ENCODE results near the gene PLD4.
A peak's percentile ranks its signal among the peaks of the same experiment; 100 is the strongest.

The PLD4 gene

DNA sequence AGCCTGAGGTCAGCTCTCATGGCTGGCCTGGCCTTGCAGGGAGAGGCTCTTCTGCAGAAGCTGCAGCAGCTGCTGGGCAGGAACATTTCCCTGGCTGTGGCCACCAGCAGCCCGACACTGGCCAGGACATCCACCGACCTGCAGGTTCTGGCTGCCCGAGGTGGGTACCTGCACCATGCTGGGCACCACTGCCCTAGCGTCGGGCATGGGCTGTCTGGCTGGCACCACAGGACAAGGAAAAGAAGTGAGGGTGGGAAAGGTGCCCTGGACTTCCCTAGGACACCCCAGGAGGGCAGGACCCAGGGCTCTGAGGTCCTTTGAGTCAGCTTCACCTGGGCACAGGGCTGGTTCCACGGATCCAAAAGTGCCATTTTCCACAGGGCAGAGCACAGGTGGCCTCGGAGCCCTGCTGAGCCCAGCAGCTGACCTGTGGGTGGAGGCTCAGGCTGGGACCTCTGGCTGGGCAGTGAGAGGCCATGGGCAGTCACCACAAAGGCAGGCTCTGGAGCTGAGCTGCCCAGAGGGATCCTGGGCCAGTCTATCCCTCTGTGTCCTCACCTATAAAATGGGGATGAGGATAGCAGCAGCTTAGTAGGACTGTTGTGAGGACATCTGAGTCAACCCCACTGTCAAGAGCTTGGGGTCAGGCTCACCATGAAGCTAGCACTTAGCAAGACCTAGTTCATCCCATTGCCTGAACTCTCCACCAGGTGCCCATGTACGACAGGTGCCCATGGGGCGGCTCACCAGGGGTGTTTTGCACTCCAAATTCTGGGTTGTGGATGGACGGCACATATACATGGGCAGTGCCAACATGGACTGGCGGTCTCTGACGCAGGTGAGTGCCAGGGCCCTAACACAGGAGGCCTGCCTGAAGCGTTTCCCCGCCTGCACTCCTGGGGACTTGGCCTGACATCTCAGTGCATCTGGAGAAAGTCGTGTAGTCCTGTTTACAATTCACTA is 4.9 kb downstream of the PLD4 start:
- Histone ChIP-seq H3K4me3 (ENCODE audit: low read length in 2 of 2) (no peak overlapping the region), H3K36me3 (ENCODE audit: control insufficient read depth in 2 of 2, insufficient read depth in 2 of 2, low read length in 2 of 2) (no peaks in the 10 kb centered on the region), H3K4me1 (ENCODE audit: control insufficient read depth in 2 of 2, insufficient read depth in 2 of 2, low read length in 2 of 2) (peaks cover 2 to 11% of the 10 kb centered on the region in 2 donors), H3K27me3 (ENCODE audit: control insufficient read depth in 2 of 2, insufficient read depth in 2 of 2, low read length in 2 of 2) (peaks cover 11 to 23% of the 10 kb centered on the region in 2 donors), H3K9ac (ENCODE audit: low read depth in 1 of 2, low read length in 2 of 2) (no peak overlapping the region), H3K27ac (ENCODE audit: low read depth in 2 of 2, low read length in 2 of 2) (no peak overlapping the region), H3K9me3 (ENCODE audit: control insufficient read depth in 2 of 2, low read length in 2 of 2) (no peaks in the 10 kb centered on the region)

DNA sequence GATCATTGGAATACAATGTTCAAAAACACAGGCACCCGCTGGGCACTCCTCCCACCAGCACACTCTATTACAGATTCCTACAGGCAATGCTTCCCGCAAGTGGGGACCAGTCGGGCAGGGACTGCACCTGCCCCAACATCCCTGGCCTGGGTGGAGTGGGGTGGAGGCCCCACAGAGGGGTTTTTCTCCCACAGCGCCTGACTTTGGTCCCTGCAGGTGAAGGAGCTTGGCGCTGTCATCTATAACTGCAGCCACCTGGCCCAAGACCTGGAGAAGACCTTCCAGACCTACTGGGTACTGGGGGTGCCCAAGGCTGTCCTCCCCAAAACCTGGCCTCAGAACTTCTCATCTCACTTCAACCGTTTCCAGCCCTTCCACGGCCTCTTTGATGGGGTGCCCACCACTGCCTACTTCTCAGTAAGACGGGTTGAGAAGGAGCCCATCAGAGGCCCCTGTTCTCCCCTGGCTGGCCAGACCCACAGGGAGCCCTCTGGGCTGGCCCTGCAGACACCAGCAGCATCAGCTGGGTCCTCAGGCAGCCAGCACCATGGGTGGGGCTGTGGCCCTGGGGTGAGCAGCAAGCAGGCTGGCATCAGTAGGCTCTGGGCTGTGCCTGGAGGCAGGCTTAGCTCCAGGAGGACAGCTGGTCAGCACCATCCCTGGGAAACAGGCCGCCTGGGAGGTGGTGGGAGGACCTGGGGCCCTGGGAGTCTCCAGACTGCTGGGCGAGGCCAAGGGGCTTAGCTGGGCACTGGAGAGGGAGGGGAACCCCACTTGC is 6.0 kb downstream of the PLD4 start:
- Histone ChIP-seq H3K36me3 (ENCODE audit: control insufficient read depth in 2 of 2, insufficient read depth in 2 of 2, low read length in 2 of 2) (no peaks in the 10 kb centered on the region), H3K27ac (ENCODE audit: low read depth in 2 of 2, low read length in 2 of 2) (no peak overlapping the region), H3K9me3 (ENCODE audit: control insufficient read depth in 2 of 2, low read length in 2 of 2) (no peaks in the 10 kb centered on the region), H3K4me1 (ENCODE audit: control insufficient read depth in 2 of 2, insufficient read depth in 2 of 2, low read length in 2 of 2) (peaks cover 2 to 11% of the 10 kb centered on the region in 2 donors), H3K9ac (ENCODE audit: low read depth in 1 of 2, low read length in 2 of 2) (no peak overlapping the region), H3K27me3 (ENCODE audit: control insufficient read depth in 2 of 2, insufficient read depth in 2 of 2, low read length in 2 of 2) (peaks cover 18 to 31% of the 10 kb centered on the region in 2 donors), H3K4me3 (ENCODE audit: low read length in 2 of 2) (no peak overlapping the region)

DNA sequence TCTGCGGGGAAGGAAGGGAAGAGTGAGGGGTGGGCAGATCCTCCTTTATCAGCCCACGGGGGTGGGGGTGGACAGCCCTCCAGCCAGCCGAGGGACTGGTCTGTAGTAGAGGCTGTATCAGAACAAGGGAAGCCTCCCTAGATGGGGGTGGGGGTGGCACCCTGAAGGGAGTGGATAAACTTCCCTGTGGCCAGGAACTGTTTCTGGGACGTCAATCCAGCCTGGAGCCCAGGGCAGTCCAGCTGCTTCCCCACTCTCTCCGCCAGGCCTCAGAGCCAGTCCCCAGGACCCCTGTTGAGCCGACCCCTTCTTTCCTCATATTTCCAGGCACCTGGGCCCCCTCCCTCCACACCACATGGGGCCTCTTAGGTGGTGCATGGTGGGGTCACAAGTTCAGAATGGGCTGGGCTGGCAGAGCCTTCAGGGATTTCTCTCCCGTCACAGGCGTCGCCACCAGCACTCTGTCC is 6.7 kb downstream of the PLD4 start:
- no peak overlapping the region for H3K9ac ChIP-seq (ENCODE audit: low read depth in 1 of 2, low read length in 2 of 2)
- peaks cover 2 to 6% of the 10 kb centered on the region in 2 donors for H3K4me1 ChIP-seq (ENCODE audit: control insufficient read depth in 2 of 2, insufficient read depth in 2 of 2, low read length in 2 of 2)
- no peak overlapping the region for H3K4me3 ChIP-seq (ENCODE audit: low read length in 2 of 2)
- H3K36me3 ChIP-seq (ENCODE audit: control insufficient read depth in 2 of 2, insufficient read depth in 2 of 2, low read length in 2 of 2): no peaks in the 10 kb centered on the region
- H3K27me3 ChIP-seq (ENCODE audit: control insufficient read depth in 2 of 2, insufficient read depth in 2 of 2, low read length in 2 of 2): peaks cover 18 to 35% of the 10 kb centered on the region in 2 donors
- no peaks in the 10 kb centered on the region for H3K9me3 ChIP-seq (ENCODE audit: control insufficient read depth in 2 of 2, low read length in 2 of 2)
- H3K27ac ChIP-seq (ENCODE audit: low read depth in 2 of 2, low read length in 2 of 2): no peak overlapping the region

DNA sequence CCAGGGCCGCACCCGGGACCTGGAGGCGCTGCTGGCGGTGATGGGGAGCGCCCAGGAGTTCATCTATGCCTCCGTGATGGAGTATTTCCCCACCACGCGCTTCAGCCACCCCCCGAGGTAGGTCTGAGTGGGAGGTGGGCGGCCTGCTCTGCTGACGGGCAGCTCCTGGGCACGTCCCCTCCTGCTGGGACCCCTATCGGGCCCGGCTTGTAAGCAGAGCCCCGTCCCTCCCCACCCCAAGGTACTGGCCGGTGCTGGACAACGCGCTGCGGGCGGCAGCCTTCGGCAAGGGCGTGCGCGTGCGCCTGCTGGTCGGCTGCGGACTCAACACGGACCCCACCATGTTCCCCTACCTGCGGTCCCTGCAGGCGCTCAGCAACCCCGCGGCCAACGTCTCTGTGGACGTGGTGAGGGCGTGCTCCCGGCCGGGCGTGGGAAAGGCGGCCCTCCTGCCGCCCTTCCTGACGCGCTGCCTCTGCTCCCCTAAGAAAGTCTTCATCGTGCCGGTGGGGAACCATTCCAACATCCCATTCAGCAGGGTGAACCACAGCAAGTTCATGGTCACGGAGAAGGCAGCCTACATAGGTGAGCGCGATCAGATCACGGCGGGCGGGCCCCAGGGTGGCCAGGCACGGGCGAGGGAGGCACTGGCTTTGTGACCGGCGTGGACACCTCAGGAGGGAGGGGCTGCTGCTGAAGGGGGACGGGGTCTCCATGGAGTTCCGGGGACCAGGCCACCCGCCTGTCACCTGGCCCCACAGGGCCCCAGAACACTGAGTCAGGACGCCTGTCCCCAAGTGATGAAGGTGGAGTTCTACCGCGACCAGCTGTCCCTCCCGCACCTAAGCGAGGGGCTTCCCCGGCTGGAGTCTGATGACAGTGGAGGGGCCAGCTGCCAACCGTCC is 7.3 kb downstream of the PLD4 start:
- peaks cover 2 to 6% of the 10 kb centered on the region in 2 donors for H3K4me1 ChIP-seq (ENCODE audit: control insufficient read depth in 2 of 2, insufficient read depth in 2 of 2, low read length in 2 of 2)
- H3K4me3 ChIP-seq (ENCODE audit: low read length in 2 of 2): no peak overlapping the region
- H3K36me3 ChIP-seq (ENCODE audit: control insufficient read depth in 2 of 2, insufficient read depth in 2 of 2, low read length in 2 of 2): no peaks in the 10 kb centered on the region
- no peak overlapping the region for H3K27ac ChIP-seq (ENCODE audit: low read depth in 2 of 2, low read length in 2 of 2)
- H3K27me3 ChIP-seq (ENCODE audit: control insufficient read depth in 2 of 2, insufficient read depth in 2 of 2, low read length in 2 of 2): peaks cover 18 to 37% of the 10 kb centered on the region in 2 donors
- peak overlapping the region in 1 of 2 donors; percentile 17 for H3K9ac ChIP-seq (ENCODE audit: low read depth in 1 of 2, low read length in 2 of 2)
- H3K9me3 ChIP-seq (ENCODE audit: control insufficient read depth in 2 of 2, low read length in 2 of 2): no peaks in the 10 kb centered on the region

DNA sequence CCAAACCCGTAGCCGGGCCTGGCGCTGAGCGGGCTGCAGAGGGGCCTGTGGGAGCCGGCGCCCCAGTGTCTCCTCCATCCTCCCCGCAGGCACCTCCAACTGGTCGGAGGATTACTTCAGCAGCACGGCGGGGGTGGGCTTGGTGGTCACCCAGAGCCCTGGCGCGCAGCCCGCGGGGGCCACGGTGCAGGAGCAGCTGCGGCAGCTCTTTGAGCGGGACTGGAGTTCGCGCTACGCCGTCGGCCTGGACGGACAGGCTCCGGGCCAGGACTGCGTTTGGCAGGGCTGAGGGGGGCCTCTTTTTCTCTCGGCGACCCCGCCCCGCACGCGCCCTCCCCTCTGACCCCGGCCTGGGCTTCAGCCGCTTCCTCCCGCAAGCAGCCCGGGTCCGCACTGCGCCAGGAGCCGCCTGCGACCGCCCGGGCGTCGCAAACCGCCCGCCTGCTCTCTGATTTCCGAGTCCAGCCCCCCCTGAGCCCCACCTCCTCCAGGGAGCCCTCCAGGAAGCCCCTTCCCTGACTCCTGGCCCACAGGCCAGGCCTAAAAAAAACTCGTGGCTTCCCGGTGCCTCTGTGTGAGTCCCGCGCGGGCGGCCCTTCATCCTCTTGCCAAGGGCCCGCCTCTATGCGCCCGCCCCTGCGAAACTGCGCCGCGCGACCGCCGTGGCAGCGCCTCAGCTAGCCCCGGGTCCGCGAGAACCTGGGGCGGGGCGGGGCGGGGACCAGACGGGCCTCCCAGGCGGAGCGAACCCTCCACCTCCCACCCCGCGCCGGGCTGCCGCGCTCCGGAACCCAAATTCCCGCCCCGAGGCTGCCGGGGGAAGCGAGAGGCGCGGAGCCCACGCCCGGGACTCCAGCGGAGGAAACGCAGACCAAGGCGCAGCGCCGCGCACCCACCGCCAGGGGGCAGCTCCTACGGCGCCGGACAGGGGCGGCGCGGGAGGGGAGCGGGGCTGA is 8.3 kb downstream of the PLD4 start:
- Histone ChIP-seq H3K9ac (ENCODE audit: low read depth in 1 of 2, low read length in 2 of 2) (peak overlapping the region in 1 of 2 donors; percentile 17), H3K4me1 (ENCODE audit: control insufficient read depth in 2 of 2, insufficient read depth in 2 of 2, low read length in 2 of 2) (no peaks in the 10 kb centered on the region), H3K36me3 (ENCODE audit: control insufficient read depth in 2 of 2, insufficient read depth in 2 of 2, low read length in 2 of 2) (no peaks in the 10 kb centered on the region), H3K27ac (ENCODE audit: low read depth in 2 of 2, low read length in 2 of 2) (no peak overlapping the region), H3K27me3 (ENCODE audit: control insufficient read depth in 2 of 2, insufficient read depth in 2 of 2, low read length in 2 of 2) (peaks cover 26 to 42% of the 10 kb centered on the region in 2 donors), H3K9me3 (ENCODE audit: control insufficient read depth in 2 of 2, low read length in 2 of 2) (no peaks in the 10 kb centered on the region), H3K4me3 (ENCODE audit: low read length in 2 of 2) (peak overlapping the region in 1 of 2 donors; percentile 31)

DNA sequence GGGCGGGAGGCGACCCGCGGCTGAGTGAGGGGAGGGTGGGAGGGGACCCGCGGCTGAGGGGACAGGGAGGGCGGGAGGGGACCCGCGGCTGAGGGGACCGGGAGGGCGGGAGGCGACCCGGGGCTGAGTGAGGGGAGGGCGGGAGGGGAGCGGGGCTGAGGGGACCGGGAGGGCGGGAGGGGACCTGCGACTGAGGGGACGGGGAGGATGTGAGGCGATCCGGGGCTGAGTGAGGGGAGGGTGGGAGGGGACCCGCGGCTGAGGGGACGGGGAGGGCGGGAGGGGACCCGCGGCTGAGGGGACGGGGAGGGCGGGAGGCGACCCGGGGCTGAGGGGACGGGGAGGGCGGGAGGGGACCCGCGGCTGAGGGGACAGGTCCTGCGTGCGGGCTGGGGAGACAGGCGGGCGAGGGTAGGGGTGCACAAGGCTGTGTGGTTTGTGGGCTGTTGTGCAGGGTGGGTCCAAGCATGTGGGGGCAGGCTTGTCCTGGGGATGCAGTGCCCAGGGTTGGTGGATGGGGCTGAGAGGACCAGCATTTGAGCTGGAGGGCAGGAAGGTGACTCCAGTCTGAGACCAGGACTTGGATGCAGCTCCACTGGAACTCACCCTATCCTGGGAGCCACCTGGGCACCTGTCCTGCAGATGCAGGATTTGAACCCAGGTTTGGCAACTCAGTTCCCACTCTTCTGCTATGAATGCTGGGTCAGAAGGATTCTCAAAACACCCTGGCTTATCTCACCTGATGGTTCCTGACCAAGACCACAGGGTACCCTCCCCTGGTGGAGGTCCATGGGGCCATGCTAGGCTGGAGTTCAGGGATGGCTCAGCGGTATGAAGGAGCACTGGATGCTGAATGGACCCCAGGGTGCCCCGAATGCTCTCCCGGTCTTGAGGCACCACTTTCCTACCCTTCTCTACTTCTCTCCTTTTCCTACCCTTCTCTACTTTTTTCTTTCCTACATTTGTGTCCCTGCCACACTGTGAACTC is 9.4 kb downstream of the PLD4 start:
- Histone ChIP-seq H3K27ac (ENCODE audit: low read depth in 2 of 2, low read length in 2 of 2) (no peak overlapping the region), H3K4me1 (ENCODE audit: control insufficient read depth in 2 of 2, insufficient read depth in 2 of 2, low read length in 2 of 2) (no peaks in the 10 kb centered on the region), H3K9ac (ENCODE audit: low read depth in 1 of 2, low read length in 2 of 2) (no peak overlapping the region), H3K36me3 (ENCODE audit: control insufficient read depth in 2 of 2, insufficient read depth in 2 of 2, low read length in 2 of 2) (no peaks in the 10 kb centered on the region), H3K4me3 (ENCODE audit: low read length in 2 of 2) (no peak overlapping the region), H3K9me3 (ENCODE audit: control insufficient read depth in 2 of 2, low read length in 2 of 2) (no peaks in the 10 kb centered on the region), H3K27me3 (ENCODE audit: control insufficient read depth in 2 of 2, insufficient read depth in 2 of 2, low read length in 2 of 2) (peaks cover 27 to 45% of the 10 kb centered on the region in 2 donors)

DNA sequence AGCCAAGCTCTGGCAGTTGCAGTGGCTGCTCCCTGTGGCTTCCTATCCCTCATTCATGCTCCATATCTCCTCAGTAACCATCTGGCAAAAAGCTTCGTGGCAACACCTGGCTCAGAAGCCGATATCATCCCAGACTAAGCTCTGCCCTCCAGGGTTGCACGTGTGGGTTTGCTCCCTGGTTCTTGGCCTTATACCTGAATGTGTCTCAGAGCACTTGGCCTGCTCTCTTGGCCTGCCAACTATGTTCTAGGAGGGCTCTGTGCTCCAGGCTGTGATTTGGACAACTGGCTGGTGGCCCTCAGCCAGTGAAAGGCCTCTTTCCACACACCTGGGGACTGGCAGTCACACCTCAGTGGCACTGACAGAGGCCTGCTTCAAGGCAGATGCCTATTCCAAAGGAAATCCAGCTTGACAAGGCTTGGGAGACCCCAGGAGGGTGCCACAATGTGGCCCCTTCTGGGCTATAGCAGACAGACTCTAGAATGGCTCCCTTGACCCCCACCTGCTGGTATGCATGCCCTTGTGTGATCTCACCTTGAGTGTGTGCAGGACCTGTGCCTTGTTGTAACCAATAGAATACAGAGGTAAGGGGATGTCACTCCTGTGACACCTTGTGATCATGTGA is 10.5 kb downstream of the PLD4 start:
- Histone ChIP-seq H3K27ac (ENCODE audit: low read depth in 2 of 2, low read length in 2 of 2) (no peak overlapping the region), H3K36me3 (ENCODE audit: control insufficient read depth in 2 of 2, insufficient read depth in 2 of 2, low read length in 2 of 2) (no peaks in the 10 kb centered on the region), H3K9ac (ENCODE audit: low read depth in 1 of 2, low read length in 2 of 2) (no peak overlapping the region), H3K4me3 (ENCODE audit: low read length in 2 of 2) (no peak overlapping the region), H3K4me1 (ENCODE audit: control insufficient read depth in 2 of 2, insufficient read depth in 2 of 2, low read length in 2 of 2) (no peaks in the 10 kb centered on the region), H3K27me3 (ENCODE audit: control insufficient read depth in 2 of 2, insufficient read depth in 2 of 2, low read length in 2 of 2) (peaks cover 23 to 42% of the 10 kb centered on the region in 2 donors), H3K9me3 (ENCODE audit: control insufficient read depth in 2 of 2, low read length in 2 of 2) (no peaks in the 10 kb centered on the region)

DNA sequence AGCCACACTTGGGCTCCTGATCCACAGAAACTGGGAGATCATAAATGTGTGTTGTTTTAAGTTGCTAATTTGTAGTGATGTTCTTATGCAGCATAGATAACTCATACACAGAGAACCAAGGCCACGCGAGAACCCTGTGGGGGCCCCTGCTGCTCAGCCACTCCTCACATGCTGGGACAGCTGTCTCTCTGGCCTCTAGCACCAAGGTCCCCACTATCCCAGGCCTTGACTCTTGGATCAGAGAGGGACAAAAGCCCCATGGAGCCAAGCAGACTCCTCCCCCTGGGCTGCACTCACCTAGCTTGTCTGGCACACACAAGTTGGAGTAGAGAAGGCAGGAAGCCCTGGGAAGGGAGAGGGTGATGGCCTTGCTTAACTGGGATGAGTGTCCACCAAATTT is 11.3 kb downstream of the PLD4 start:
- no peaks in the 10 kb centered on the region for H3K36me3 ChIP-seq (ENCODE audit: control insufficient read depth in 2 of 2, insufficient read depth in 2 of 2, low read length in 2 of 2)
- H3K9me3 ChIP-seq (ENCODE audit: control insufficient read depth in 2 of 2, low read length in 2 of 2): no peaks in the 10 kb centered on the region
- peaks cover 23 to 40% of the 10 kb centered on the region in 2 donors for H3K27me3 ChIP-seq (ENCODE audit: control insufficient read depth in 2 of 2, insufficient read depth in 2 of 2, low read length in 2 of 2)
- no peak overlapping the region for H3K4me3 ChIP-seq (ENCODE audit: low read length in 2 of 2)
- H3K27ac ChIP-seq (ENCODE audit: low read depth in 2 of 2, low read length in 2 of 2): no peak overlapping the region
- H3K4me1 ChIP-seq (ENCODE audit: control insufficient read depth in 2 of 2, insufficient read depth in 2 of 2, low read length in 2 of 2): no peaks in the 10 kb centered on the region
- H3K9ac ChIP-seq (ENCODE audit: low read depth in 1 of 2, low read length in 2 of 2): no peak overlapping the region
